Measurements from ENCODE around the gene NTM. TPM values are rescaled to one million over a fixed set of nuclear protein-coding genes. Genes with fewer than 3 reads are reported as not detected.

NTM gene
- total RNA-seq, 6 donors from 2014 or later, result 4.1 to 151 (median 115) TPM

DNA sequence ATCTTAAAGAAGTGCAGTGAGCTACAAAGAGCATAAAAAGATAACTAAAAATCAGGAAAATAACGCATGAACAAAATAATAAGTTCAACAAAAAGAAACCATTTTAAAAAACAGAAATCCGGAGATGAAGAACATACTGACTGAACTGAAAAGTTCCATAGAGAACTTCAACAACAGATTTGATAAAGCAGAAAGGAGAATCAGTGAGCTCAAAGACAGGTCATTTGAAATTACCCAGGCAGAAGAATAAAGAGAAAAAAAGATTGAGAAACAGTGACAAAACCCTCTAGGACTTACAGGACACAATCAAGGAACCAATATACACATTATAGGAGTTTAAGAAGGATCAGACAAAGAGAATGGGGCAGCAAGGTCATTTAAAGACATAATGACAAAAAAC is 334.3 kb downstream of the NTM start:
- WGBS, 2 donors, result 88 to 94% methylated on average over 2 of the region's 2 CpGs
- no peak overlapping the region for H3K27ac ChIP-seq
- no peak for TF ChIP-seq EP300 (IDR thresholded peaks at IDR 0.05)
- TF ChIP-seq, protein P1, sequence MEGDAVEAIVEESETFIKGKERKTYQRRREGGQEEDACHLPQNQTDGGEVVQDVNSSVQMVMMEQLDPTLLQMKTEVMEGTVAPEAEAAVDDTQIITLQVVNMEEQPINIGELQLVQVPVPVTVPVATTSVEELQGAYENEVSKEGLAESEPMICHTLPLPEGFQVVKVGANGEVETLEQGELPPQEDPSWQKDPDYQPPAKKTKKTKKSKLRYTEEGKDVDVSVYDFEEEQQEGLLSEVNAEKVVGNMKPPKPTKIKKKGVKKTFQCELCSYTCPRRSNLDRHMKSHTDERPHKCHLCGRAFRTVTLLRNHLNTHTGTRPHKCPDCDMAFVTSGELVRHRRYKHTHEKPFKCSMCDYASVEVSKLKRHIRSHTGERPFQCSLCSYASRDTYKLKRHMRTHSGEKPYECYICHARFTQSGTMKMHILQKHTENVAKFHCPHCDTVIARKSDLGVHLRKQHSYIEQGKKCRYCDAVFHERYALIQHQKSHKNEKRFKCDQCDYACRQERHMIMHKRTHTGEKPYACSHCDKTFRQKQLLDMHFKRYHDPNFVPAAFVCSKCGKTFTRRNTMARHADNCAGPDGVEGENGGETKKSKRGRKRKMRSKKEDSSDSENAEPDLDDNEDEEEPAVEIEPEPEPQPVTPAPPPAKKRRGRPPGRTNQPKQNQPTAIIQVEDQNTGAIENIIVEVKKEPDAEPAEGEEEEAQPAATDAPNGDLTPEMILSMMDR (IDR thresholded peaks at IDR 0.05), result no peak
- TF ChIP-seq POLR2A (IDR thresholded peaks at IDR 0.05), result no peak
- no peak for TF ChIP-seq POLR2AphosphoS5 (IDR thresholded peaks at IDR 0.05)
- DNase-seq (no peak), ATAC-seq (ENCODE audit: low FRiP score in 2 of 2) (no peak)
- H3K27me3 ChIP-seq, result no peaks in the 10 kb centered on the region
- H3K4me1 ChIP-seq, result no peaks in the 10 kb centered on the region
- no peaks in the 10 kb centered on the region for H3K36me3 ChIP-seq
- H3K4me3 ChIP-seq, result no peak overlapping the region
- H3K9me3 ChIP-seq, result peaks cover 0 to 10% (median 4%) of the 10 kb centered on the region in 4 donors

DNA sequence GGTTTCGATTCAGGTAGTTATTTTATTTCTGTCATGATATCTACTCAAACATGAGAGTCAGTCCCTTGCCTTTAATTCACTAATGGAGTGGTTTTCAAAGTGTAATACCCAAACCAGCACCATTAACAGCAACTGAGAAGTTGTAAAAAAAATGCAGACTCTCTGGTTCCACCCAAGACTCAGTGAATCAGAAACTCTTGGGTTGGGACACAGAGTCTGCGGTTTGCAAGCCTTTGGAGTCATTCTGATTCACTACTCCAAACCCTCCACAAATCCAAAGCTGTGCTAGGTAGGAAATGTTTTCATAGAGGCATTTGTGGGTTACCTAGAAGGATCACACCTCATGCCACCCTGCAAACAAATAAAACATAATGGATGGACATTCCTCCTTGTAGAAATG is 340.1 kb downstream of the NTM start:
- peaks cover 0 to 5% (median 0%) of the 10 kb centered on the region in 4 donors for H3K9me3 ChIP-seq
- H3K27me3 ChIP-seq, result no peaks in the 10 kb centered on the region
- DNase-seq (no peak), ATAC-seq (ENCODE audit: low FRiP score in 2 of 2) (no peak)
- H3K4me3 ChIP-seq, result no peak overlapping the region
- no peaks in the 10 kb centered on the region for H3K4me1 ChIP-seq
- TF ChIP-seq EP300 (IDR thresholded peaks at IDR 0.05) (no peak), POLR2AphosphoS5 (IDR thresholded peaks at IDR 0.05) (no peak), POLR2A (IDR thresholded peaks at IDR 0.05) (no peak)
- TF ChIP-seq, protein P1 (IDR thresholded peaks at IDR 0.05), result no peak
- no peak overlapping the region for H3K27ac ChIP-seq
- no peaks in the 10 kb centered on the region for H3K36me3 ChIP-seq
- WGBS, 2 donors, result 88% methylated on average over 2 of the region's 2 CpGs

DNA sequence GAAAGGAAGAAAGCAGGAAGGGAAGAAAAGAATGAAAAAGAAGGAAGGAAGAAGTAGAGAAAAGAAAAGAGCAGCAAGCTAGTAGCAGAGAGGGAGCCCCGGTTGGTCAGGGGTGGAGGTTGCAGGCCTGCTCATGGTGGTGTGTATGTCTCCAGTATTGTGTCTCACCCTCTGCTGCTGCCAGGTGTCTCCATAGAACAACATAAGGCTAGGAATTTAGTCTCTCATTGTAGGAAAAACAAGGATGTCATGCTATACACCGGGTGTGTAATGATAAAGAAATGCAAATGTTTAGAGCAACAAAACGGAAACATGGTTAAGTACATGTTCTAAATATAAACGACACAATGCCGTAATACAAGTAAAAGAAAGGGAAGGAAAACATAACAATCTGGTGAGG is 342.5 kb downstream of the NTM start:
- ATAC-seq (ENCODE audit: low FRiP score in 2 of 2) (no peak), DNase-seq (no peak)
- H3K36me3 ChIP-seq, result no peaks in the 10 kb centered on the region
- no peaks in the 10 kb centered on the region for H3K9me3 ChIP-seq
- H3K4me3 ChIP-seq, result no peak overlapping the region
- WGBS, 2 donors, result 68 to 77% methylated on average over 5 of the region's 5 CpGs
- TF ChIP-seq, protein P1 (IDR thresholded peaks at IDR 0.05), result no peak
- TF ChIP-seq POLR2A (IDR thresholded peaks at IDR 0.05) (no peak), EP300 (IDR thresholded peaks at IDR 0.05) (no peak), POLR2AphosphoS5 (IDR thresholded peaks at IDR 0.05) (no peak)
- no peak overlapping the region for H3K27ac ChIP-seq
- H3K4me1 ChIP-seq, result no peaks in the 10 kb centered on the region
- H3K27me3 ChIP-seq, result no peaks in the 10 kb centered on the region

DNA sequence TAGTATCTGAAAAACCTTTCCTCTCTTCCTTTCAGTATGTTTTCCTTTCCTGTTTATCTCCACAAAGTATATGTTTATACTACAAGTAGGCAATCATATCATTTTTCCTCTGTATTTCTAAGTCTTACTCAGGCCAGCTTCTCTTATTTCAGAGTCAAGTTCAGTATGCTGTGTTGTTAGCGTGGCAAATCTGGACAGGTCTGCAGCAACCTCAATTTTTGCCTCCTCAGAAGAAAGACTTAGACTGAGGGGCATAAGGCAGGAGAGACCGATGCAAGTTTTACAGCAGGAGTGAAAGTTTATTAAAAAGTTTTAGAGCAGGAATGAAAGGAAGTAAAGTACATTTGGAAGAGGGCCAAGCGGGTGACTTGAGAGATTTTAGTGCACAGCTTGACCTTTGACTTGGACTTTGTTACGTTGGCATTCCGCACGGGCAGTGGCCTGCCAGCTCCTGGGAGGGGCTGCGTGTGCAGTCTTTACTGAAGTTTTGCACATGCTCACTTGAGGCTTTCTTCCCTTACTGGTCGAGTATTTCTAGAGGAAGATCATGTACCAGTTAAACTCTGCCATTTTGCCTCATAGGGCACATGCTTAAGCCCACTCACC is 343.2 kb downstream of the NTM start:
- Histone ChIP-seq H3K27me3 (no peaks in the 10 kb centered on the region), H3K36me3 (no peaks in the 10 kb centered on the region), H3K9me3 (no peaks in the 10 kb centered on the region), H3K4me3 (no peak overlapping the region), H3K4me1 (no peaks in the 10 kb centered on the region), H3K27ac (no peak overlapping the region)
- TF ChIP-seq POLR2AphosphoS5 (IDR thresholded peaks at IDR 0.05) (no peak), POLR2A (IDR thresholded peaks at IDR 0.05) (no peak), EP300 (IDR thresholded peaks at IDR 0.05) (no peak)
- TF ChIP-seq, protein P1 (IDR thresholded peaks at IDR 0.05), result no peak
- WGBS, 2 donors, result 68 to 78% methylated on average over 8 of the region's 8 CpGs
- DNase-seq (peak in 1 of 2 donors; percentile 11), ATAC-seq (ENCODE audit: low FRiP score in 2 of 2) (no peak)

DNA sequence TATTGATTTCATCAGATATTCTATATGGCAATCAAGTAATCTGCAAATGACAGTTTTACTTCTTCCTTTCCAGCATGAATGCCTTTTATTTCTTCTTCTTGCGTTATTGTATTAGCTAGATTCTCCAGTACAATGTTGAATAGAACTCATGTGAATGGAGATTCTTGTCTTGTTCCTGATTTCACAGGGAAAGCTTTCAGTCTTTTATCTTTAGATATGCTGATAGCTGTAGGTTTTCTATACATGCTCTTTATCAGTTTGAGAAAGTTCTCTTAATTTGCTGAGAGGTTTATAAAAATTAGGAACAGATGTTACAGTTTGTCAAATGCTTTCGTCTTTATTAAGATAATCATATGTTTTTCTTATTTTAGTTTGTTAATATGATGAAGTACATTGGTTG is 347.2 kb downstream of the NTM start:
- Histone ChIP-seq H3K4me3 (no peak overlapping the region), H3K27me3 (no peaks in the 10 kb centered on the region), H3K36me3 (no peaks in the 10 kb centered on the region), H3K9me3 (no peaks in the 10 kb centered on the region), H3K4me1 (no peaks in the 10 kb centered on the region), H3K27ac (no peak overlapping the region)
- 48 to 61% methylated on average over 2 of the region's 2 CpGs for WGBS, 2 donors
- no peak for DNase-seq
- no peak for TF ChIP-seq POLR2A (IDR thresholded peaks at IDR 0.05)
- TF ChIP-seq EP300 (IDR thresholded peaks at IDR 0.05), result no peak
- TF ChIP-seq, protein P1 (IDR thresholded peaks at IDR 0.05), result no peak
- no peak for TF ChIP-seq POLR2AphosphoS5 (IDR thresholded peaks at IDR 0.05)
- no peak for ATAC-seq (ENCODE audit: low FRiP score in 2 of 2)
